GM21619 (cell line): ENCODE results near the gene COL13A1.
A peak's percentile ranks its signal among the peaks of the same experiment; 100 is the strongest.

Experiments
- ATAC-seq: cut with Tn5 transposase; IDR thresholded peaks from one replicate; pipeline ENCODE4 v1.9.1; 2021; ENCODE audit not compliant: unreplicated experiment

The COL13A1 gene

GRCh38 chr10:69902835-69903535, 101.3 kb downstream of the COL13A1 start:
- ATAC-seq: no peak

DNA sequence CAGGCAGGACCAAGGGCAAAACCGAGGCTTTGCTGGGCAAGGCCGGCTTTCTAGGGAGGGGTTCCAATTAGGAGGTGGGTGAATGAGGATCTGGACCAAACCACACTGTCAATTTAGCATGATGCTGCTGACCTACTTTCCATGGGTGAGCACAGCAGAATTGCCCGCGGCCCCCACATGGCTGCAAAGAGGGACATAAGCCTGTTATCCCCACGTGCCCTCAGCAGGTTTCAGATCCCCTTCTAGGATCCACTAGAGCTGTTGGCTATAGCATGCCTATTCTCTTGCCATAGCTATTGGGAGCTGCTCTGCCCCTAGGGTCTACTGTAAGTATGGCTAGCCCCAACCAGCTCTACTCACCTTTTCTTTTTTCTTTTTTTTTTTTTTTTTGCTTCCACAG, 102.8 kb downstream of the COL13A1 start:
- ATAC-seq: no peak

DNA sequence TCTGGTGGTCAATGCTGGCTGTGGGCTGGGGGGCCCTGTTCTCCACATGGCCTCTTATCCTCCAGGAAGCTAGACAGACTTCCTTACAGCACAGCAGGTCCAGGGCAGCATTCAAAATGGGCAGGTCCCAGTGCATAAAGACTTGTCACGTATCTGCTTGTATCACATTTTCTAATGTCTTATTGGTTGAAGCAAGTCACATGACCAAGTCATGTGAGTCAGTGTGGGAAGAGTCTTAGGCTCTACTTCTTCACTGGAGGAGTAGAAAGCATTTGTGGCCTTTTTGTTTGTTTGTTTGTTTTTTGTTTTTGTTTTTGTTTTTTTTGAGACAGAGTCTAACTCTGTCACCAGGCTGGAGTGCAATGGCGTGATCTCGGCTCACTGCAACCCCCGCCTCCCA, 104.7 kb downstream of the COL13A1 start:
- ATAC-seq: no peak

GRCh38 chr10:69907517-69907916, 105.8 kb downstream of the COL13A1 start:
- no peak for ATAC-seq

GRCh38 chr10:69908124-69908523, 106.4 kb downstream of the COL13A1 start:
- ATAC-seq: no peak

DNA sequence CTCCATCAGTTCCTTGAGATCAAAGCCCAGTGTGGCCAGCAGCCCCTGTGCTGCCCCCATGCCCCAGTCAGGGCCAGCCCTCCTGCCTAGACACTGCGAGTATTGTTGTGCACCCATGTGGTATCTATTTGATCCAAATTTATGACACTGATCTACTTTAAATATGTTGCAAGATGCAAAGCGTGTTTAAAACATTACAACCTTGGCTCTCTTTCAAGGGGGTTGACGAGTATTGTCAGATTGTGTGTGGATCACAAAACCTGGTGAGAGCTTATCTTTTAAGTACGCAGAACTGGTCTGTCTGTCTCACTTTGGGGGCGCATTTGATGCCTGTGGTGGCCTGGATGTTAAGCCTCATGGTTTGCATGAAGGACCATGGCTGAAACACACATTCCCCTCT, 108.9 kb downstream of the COL13A1 start:
- no peak for ATAC-seq

GRCh38 chr10:69911613-69912528, 110.2 kb downstream of the COL13A1 start:
- ATAC-seq: no peak

DNA sequence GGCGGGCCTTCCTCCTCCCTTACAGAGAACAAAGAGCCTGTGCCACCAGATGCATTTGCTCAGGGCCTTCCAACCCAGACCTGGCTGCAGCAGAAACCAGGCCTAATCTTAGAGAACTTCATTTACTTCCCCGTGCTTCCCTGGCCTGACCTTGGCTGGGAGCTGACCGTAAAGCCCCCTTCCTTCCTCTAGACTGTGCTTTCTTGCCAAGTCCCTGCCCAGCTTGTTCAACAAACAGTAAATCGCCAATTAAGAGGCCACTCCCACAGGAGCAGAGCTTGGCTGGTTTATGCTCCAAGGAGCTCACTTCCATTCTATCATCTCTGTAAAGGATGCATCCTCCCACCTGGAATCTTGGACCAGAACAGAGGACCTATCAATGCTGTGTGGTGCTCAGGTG, 110.9 kb downstream of the COL13A1 start:
- ATAC-seq: no peak

DNA sequence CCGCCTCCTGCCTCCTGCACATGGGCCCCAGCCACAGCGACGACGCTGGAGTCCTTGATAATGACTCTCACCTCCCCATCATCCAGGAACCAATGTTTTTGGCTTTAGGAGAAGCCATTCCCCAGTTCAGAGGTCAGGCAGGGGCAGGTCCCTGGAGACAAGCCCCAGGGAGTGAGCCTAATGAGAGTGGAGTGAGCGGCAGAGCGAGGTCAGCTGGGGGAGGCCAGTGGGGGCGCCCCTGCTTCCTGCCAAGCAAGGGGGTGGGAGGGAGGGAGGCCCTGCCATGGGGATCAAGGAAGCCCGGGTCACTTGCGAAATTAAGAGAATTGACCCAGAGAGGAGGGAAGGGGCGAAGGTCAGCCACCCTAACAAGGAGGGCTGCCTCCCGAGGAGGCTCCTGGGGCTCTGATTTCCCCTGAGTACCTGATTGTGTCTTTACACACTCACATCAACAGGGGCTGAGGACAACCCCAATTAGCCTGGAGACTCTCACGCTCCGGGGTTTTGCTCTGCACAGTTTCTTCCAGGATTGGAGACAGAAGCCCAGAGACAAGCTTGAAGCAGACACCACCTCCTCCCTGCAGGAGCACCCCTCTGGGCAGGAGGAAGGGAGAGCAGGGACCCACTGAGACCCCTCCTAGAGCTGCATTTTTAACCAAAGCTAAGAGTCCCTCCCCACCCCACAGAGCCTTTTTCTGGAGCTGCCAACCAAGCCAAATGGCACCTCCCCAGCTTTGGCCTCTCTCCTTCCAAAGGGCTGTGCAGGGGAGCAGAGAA, 112.1 kb downstream of the COL13A1 start:
- ATAC-seq: no peak

DNA sequence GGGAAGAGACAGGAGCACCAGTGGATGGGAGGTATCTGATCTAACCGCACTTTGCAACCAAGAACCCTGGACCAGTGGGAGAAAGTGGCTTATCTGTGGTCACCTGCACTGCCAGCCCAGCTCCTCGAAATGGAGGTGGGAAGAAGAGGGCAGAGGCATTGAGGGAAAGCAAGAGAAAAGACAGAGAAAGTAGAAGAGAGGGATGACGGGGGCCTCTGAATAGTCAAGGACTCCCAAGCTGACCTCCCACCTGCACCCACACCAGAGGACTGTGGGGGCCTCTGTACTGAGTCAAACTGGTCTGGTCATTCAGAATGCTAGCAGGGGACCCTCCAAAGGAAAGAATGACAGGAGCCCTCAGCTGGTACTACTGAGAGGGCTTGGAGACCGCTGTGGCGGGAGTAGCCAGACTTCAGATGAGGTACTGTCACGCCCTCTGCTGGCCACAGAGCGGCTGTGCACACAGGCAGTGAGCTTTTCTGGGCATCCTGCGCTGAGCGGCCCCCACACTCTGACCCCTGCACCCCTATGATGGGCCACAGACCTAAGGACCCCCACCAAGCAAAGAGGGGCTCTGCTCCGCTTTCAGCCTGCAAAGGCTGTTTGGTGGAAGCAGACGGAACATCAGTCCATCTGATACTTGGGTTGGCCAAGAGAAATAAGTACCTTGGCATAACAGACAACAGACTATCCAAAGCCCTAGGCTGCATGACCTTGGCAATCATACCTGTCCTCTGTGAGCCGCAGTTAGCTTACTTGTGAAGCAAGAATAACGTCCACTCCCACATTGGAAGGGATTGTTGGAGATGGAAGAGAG, 112.9 kb downstream of the COL13A1 start:
- peak; percentile 50 for ATAC-seq

DNA sequence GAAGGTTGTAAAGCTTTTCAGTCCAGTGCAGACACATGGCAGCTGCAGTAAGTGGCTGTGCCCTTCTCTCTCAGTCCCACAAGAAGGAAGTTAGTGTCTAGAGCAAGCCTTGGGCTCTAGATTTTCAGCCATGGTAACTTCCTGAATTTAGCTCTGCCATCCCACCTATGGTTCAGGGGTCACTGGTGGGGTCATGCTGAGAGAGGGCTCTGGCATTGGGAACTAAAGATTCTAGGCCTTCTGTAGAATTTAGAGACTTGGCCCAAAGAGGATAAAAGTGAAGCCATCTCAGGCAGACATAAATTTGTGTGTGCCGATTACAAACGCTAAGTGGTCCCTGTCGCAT, 113.5 kb downstream of the COL13A1 start:
- ATAC-seq: no peak

DNA sequence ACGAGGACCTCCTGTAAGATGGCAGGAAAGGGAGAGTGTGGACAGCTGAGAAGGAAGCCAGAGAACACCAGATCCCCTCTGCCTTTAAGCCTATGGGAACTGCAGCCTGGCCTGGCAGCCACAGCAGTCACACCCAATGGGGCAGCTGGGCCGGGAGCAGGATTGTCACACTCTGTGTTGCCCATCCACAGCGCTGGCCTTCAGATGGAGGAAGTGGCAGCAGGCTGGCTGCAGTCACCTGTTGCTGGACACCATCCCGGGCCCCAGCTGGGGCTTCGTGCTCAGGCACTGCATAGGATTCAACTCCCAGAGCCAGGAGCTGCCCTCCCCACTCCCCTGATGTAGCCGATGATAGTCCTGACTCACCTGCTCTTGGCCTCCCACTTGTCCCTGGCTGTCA, 114.4 kb downstream of the COL13A1 start:
- ATAC-seq: no peak

DNA sequence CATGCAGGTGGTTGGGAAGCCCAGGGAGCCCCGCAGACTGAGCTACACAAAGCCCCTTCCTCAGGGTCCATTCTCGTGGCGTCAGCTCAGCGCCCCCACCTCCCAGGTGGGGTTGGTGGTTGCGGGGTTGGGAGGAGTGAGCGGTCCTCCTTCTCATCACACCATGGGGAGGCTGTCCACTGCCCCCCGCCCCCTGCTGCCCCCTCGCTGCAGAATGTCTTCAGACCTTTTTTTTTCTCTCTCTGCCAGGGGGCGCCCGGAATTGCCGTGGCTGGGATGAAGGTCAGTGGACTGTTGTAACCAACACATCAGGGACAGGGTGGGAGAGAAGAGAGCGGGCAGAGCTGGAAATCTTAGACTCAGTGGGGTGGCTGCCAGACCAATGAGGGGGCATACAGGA, 116.3 kb downstream of the COL13A1 start:
- no peak for ATAC-seq

DNA sequence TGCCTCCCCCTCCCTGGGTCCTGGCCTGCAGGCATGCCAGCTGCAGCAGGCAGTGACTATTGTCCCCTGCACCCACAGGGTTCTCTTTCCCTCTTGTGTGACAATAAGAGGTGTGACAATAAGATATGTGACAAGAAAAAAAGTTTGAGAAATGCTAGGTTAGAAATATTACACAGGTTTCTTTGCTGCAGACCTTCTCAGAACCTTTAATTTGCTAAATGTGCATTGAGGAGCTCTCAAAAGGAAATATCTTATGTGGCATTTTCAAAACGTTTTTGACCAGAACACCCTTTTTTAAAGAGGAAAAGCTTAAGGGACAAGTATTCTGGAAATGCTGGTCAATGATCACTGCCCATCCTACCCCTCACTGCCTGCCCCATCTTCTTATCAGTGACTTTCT, 117.5 kb downstream of the COL13A1 start:
- no peak for ATAC-seq

- ATAC-seq: no peak
Measured at GRCh38 chr10:69925111-69925510, 123.4 kb downstream of the COL13A1 start.

- no peak for ATAC-seq
Measured at GRCh38 chr10:69928339-69928738, 126.6 kb downstream of the COL13A1 start.

- no peak for ATAC-seq
Measured at GRCh38 chr10:69929575-69929974, 127.9 kb downstream of the COL13A1 start.

DNA sequence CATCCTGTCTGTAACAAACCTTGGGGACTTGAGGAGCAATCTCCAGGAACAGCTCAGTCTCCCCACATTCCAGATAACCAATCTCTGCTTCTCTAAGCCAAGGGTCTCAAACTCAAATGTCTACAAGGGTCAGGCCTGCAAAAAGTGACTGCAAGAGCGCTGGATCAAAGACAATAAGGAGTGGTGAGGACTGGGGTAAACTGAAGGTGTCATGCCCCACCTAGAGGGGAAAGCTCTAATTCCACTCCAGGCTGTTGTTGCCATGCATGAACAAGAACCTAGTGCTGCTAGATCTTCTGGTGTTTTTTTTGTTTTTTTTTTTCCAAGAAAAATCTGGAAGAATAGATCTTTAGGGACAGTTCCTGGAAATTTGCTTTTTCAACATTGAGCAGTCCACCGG, 133.1 kb downstream of the COL13A1 start:
- no peak for ATAC-seq

DNA sequence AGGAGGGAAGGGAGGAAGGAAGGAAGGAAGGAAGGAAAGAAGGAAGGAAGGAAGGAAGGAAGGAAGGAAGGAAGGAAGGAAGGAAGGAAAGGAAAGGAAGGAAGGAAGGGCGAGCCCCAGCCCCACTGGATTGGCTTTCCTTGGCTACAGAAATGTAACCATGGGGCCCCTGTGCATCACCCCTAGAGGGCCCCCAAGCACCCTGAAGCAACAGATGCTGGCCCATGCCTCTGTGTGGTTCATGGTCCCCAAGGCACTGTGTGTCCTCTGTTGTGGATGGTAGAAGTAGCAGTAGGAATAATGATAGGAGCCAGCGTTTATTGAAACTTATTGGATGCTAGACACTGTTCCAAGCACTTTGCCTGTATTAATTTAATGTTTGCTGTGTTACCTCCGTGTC, 134.4 kb downstream of the COL13A1 start:
- ATAC-seq: no peak

DNA sequence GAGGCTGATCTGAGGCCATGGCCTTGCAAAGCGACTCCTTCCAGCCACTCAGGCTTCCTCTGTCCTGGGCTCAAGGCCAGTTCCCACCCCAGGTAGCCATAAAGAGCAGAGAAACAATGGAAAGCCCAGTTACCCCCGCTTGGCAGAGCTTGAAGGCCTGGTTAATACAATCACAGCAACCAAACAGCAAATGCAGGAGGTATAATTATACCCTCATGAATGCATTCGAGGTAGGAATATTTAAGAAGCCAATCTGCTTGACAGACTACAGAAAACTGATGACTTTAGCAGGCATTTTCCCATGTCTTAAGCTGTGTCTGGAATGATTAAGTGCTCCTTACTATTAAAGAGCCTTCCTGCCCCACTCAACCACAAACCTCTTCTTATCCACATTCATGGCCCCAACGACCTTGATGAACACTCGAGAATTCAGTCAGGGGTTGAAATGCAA, 136.9 kb downstream of the COL13A1 start:
- ATAC-seq: no peak

DNA sequence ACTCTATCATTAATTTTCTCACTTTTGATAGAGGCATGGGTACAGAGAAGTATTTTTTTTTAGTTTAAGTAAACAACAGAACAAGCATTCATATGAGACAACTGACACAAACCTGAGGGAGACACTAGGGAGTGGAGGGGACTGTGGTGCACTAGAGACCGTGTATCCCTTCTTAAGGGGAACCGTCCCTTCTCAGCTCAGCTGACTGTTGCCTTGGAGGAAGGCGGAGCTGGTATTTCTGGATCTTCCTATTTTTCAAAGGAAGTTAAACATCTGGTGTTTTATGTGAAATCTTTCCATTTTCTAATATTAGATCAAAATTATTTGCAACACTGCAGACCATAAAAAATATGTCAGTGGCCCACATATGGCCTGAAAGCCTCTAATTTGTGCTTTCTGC, 137.4 kb downstream of the COL13A1 start:
- ATAC-seq: no peak
